Measurements from ENCODE around the gene SORL1.

The SORL1 gene

GRCh38 chr11:121435551-121436511 lies 16.3 kb upstream of the SORL1 start:
- DNase-seq (ENCODE audit: low spot score) = no peak

GRCh38 chr11:121437018-121437685 lies 15.0 kb upstream of the SORL1 start:
- DNase-seq (ENCODE audit: low spot score) = no peak
- in situ Hi-C loops (cut with MboI; ENCODE audit: low sequenced_read_pairs, unreplicated experiment) = no loop called here
- no peak for TF ChIP-seq CTCF (IDR thresholded peaks at IDR 0.05; ENCODE audit: borderline replicate concordance, control extremely low read depth, extremely low read depth, insufficient read depth, missing control alignments)

More at GRCh38 chr11:121435551-121436511, 16.3 kb upstream of the SORL1 start:
- in situ Hi-C loops (cut with MboI; ENCODE audit: low sequenced_read_pairs, unreplicated experiment) = no loop called here
- no peak for TF ChIP-seq CTCF (IDR thresholded peaks at IDR 0.05; ENCODE audit: borderline replicate concordance, control extremely low read depth, extremely low read depth, insufficient read depth, missing control alignments)

GRCh38 chr11:121437686-121438078 lies 14.4 kb upstream of the SORL1 start:
- DNase-seq (ENCODE audit: low spot score) = no peak
- TF ChIP-seq CTCF (IDR thresholded peaks at IDR 0.05; ENCODE audit: borderline replicate concordance, control extremely low read depth, extremely low read depth, insufficient read depth, missing control alignments) = no peak
- in situ Hi-C loops (cut with MboI; ENCODE audit: low sequenced_read_pairs, unreplicated experiment) = no loop called here

GRCh38 chr11:121439337-121439736 lies 12.8 kb upstream of the SORL1 start:
- no peak for TF ChIP-seq CTCF (IDR thresholded peaks at IDR 0.05; ENCODE audit: borderline replicate concordance, control extremely low read depth, extremely low read depth, insufficient read depth, missing control alignments)
- no peak for DNase-seq (ENCODE audit: low spot score)
- in situ Hi-C loops (cut with MboI; ENCODE audit: low sequenced_read_pairs, unreplicated experiment) = no loop called here

GRCh38 chr11:121439759-121440158 lies 12.4 kb upstream of the SORL1 start:
- DNase-seq (ENCODE audit: low spot score) = no peak
- in situ Hi-C loops (cut with MboI; ENCODE audit: low sequenced_read_pairs, unreplicated experiment) = no loop called here
- TF ChIP-seq CTCF (IDR thresholded peaks at IDR 0.05; ENCODE audit: borderline replicate concordance, control extremely low read depth, extremely low read depth, insufficient read depth, missing control alignments) = no peak

DNA sequence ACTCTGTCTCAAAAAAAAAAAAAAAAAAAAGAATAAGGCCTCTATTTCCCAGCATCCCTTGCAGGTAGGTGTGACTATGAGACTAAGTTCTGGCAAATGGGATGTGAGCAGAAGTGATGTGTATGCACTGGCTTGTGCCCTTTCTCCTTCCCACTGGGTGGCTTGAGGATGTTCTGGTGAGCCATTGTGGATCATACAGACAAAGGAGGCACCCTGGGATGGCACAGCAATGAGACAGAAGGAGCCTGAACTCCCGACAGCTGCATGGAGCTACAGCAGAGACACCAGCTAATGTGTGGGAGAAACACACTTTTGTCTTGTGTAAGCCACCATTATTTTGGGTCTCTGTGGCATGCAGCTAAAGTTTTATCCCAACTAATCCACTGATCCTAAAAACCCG lies 10.6 kb upstream of the SORL1 start:
- no peak for DNase-seq (ENCODE audit: low spot score)
- in situ Hi-C loops (cut with MboI; ENCODE audit: low sequenced_read_pairs, unreplicated experiment) = no loop called here
- TF ChIP-seq CTCF (IDR thresholded peaks at IDR 0.05; ENCODE audit: borderline replicate concordance, control extremely low read depth, extremely low read depth, insufficient read depth, missing control alignments) = no peak
